WI38 (cell line): ENCODE measurements around the gene TEAD1.

ENCODE experiments used
- H3K4me3 ChIP-seq: 2 replicates; pipeline ENCODE4 v1.5.1; 2011; ENCODE audit warnings: low read depth, mild to moderate bottlenecking, control low read depth, low read length
- TF ChIP-seq, protein P1 (sequence below): IDR thresholded peaks from 2 replicates; pipeline ENCODE4 v1.5.1; 2012; ENCODE audit warnings: low read depth, mild to moderate bottlenecking, control low read depth, low read length

Gene TEAD1

DNA sequence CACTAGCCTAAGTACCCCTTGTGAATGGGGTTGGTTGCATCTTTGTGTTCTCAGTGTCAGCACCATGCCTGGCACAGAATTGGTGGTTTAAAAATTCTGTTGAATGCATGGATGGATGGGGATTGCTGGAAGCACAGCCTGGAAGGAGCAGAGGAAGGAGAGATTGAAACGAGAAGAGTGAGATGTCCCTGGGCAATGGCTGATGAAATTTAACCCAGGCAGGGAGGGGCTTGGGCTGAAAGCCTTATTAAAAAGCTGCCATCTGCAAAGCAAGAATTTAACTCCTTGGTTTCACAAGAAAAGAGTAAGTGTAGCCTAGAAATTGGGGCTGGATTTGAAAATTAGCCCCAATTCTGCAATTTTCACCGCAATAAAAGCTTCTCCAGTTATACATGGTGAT, 126.7 kb downstream of the TEAD1 start:
- no peak overlapping the region for H3K4me3 ChIP-seq
- TF ChIP-seq, protein P1, sequence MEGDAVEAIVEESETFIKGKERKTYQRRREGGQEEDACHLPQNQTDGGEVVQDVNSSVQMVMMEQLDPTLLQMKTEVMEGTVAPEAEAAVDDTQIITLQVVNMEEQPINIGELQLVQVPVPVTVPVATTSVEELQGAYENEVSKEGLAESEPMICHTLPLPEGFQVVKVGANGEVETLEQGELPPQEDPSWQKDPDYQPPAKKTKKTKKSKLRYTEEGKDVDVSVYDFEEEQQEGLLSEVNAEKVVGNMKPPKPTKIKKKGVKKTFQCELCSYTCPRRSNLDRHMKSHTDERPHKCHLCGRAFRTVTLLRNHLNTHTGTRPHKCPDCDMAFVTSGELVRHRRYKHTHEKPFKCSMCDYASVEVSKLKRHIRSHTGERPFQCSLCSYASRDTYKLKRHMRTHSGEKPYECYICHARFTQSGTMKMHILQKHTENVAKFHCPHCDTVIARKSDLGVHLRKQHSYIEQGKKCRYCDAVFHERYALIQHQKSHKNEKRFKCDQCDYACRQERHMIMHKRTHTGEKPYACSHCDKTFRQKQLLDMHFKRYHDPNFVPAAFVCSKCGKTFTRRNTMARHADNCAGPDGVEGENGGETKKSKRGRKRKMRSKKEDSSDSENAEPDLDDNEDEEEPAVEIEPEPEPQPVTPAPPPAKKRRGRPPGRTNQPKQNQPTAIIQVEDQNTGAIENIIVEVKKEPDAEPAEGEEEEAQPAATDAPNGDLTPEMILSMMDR = no peak

DNA sequence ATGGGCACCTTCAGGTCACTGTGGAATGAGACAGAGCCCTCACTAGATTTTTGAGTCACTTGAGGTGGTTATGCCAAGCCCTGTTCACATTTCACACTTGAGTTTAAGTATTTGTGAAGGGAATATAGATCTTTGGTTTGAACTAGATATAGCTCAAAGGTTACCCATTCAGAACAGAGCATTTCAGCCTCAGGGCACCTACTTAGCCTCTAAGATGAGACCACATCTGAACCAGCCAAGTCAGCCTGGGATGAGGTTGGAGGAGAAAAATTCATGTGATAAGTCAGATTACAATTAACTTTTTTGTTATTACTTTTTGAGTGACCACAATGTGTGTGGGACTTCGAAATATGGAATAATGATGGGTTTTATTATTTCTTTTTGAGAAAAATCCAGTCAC, 127.8 kb downstream of the TEAD1 start:
- no peak overlapping the region for H3K4me3 ChIP-seq
- TF ChIP-seq, protein P1 = no peak

DNA sequence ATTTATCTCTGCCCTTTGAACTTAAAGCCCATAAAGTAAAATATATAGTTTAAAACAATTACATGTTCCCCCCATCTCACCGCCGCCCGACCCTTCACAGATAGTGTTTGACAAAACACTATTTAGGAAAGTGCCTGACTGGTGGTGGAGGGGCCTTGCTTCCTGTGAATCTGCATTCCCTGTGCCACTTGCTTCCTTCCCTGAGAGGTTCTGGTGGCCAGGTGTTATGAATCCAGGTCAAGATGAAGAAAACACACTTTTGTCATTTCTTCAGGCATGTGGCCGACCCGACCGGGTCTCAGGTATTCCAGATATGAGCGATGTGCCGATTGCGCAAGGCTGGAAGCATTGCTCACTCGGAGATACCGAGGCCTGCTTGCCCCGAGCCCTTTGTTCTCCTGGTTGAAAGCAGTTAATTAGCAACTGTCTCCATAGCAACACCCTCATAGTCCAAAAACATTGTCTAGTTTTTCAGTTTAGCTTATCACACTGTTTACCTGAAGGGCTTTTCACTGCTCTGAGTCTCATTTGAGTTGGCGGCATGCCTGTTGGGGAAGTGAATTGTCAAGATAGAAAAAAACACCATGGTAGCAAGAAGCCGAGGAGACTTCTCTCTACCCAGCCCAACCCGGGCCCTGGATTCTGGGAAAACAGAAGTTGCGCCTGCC, 128.3 kb downstream of the TEAD1 start:
- H3K4me3 ChIP-seq = no peak overlapping the region
- TF ChIP-seq, protein P1 = no peak; the same call in 1 of the 2 replicates

DNA sequence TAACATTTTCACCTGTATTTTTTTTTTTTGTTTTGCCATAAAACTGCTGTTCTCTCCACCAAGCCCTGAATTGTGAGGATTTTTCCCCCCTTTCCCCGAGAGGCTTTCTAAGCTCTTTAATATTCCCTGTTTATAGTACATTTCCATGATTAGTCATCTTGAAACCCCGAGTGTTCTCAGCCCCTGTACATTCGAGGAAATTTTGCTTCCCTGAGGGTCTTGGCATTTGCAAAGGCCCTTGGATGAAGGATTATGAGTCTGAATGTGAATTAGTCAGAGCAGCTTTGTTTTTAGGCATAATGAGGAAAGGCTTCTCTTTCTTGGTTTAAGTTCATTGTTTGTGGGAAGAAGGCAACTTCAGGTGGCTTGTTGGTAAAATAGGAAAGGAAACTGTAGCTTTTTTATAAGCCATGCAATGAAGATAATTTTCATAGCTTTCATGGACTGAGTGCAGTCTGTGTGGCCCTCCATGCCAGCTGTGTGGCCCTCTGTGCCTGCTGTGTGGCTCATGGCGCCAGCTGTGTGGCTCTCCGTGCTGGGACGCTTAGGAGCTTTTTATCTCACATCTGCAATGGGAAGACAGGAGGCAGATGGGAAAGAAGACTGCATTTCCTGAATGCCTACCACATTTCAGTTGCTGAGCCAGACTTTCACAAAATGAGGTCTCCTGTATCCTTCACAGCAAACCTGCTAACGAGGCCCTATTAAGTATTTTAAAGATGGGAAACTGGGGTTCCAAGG, 129.0 kb downstream of the TEAD1 start:
- no peak overlapping the region for H3K4me3 ChIP-seq
- TF ChIP-seq, protein P1 = no peak

DNA sequence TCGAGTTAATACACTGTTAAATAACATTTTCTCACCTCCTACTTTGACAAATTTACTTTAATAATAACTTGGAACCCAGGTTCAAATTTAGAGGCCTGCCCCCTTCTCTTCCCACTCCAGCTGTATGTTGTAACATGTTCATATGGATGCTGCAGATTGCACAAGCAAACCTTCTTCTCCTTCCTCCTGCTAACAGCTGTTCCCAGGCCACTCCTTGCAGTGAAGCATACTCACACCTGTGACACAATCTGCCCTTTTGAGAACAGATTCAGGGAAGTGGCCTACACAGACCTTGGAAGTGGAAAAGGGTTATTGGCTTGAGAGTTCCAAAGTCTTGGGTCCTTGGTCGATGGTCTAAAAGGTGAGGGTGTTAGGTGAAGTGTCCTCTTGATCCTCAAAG, 131.9 kb downstream of the TEAD1 start:
- TF ChIP-seq, protein P1 = no peak
- H3K4me3 ChIP-seq = no peak overlapping the region

DNA sequence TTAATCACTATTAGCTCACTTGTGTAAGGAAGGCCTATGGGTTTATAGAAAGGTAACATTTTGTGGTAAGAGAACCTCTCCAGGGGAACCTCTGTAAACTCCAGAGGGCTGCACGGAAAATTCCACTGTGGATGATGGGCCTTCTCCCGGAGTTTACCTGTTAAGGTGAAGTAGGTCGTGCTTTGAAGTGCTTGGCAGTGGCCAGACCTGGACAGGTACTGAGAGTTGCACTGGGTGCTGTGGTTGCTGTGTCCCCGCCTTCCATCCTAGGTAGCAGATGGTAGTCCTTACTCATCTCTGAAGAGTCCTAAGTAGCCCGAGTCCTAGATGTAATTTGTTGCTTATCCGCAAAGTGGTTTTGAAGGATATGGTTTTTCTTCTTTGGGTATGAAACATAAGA, 133.4 kb downstream of the TEAD1 start:
- TF ChIP-seq, protein P1 = no peak
- no peak overlapping the region for H3K4me3 ChIP-seq

DNA sequence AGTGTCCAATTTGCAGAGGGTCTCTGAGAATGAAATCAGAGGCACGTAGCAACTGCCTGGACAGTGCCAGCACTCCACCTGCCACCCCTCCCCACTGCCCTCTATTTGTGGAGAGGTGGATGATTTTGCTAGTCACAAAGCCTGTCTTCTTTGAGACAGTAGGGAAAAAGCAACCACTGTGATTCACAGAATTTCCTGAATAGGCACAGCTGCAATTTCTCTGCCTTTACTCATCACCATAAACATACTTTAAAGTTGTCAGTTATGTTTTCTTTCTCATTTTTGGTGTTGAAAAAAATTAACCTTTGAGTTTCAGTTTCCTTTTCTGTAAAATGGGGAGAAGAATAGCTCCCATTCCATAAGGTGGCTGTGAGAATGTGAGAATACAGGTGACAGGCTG, 134.3 kb downstream of the TEAD1 start:
- TF ChIP-seq, protein P1 = no peak
- H3K4me3 ChIP-seq = no peak overlapping the region
